GM12878 (cell line): Measurements from ENCODE around the gene LIMS1. TPM values are rescaled to one million over a fixed set of nuclear protein-coding genes. Genes with fewer than 3 reads are reported as not detected.

Source experiments
- ASH2L ChIP-seq: fragments of 300-600, 200-600 bp; sonication (generic); IDR thresholded peaks from 2 replicates; pipeline ENCODE4 v1.6.1; 2017; ENCODE audit warnings: low read depth, mild to moderate bottlenecking, borderline replicate concordance
- ATF7 ChIP-seq: fragments of 450-650 bp; IDR thresholded peaks from 2 replicates; pipeline ENCODE4 v1.6.1; 2016; ENCODE audit warnings: low read depth, mild to moderate bottlenecking
- BHLHE40 ChIP-seq, 2 experiments: fragments of 450-650 bp in 1 of 2; IDR thresholded peaks; 2 replicates each; pipeline ENCODE4 v1.6.1; 2011 to 2017; ENCODE audit warnings: low read depth in 2 of 2, borderline replicate concordance in 1 of 2, improper control_type of control experiment in 1 of 2, low read length in 1 of 2, mild to moderate bottlenecking in 1 of 2
- CBFB ChIP-seq: IDR thresholded peaks from 2 replicates; pipeline ENCODE4 v1.6.1; 2016; ENCODE audit warnings: antibody characterized with exemption, low read depth
- CHD4 ChIP-seq: fragments of 200-600 bp; sonication (generic); IDR thresholded peaks from 2 replicates; pipeline ENCODE4 v1.6.1; 2016; ENCODE audit warnings: mild to moderate bottlenecking
- CREM ChIP-seq: IDR thresholded peaks from 2 replicates; pipeline ENCODE4 v1.6.1; 2014; ENCODE audit warnings: antibody characterized with exemption, low read depth
- EED ChIP-seq: sonication (generic); IDR thresholded peaks from 2 replicates; pipeline ENCODE4 v1.6.1; 2016; ENCODE audit warnings: antibody characterized with exemption, low read depth
- HCFC1 ChIP-seq: fragments of 150-350 bp; IDR thresholded peaks from 2 replicates; pipeline ENCODE4 v1.6.1; 2014; ENCODE audit warnings: low read length
- HDAC6 ChIP-seq: fragments of 200-600 bp; sonication (generic); IDR thresholded peaks from one replicate; pipeline ENCODE4 v1.8.0; 2017; ENCODE audit warnings: antibody characterized with exemption; ENCODE audit not compliant: unreplicated experiment
- LARP7 ChIP-seq: fragments of 450-650 bp; IDR thresholded peaks from 2 replicates; pipeline ENCODE4 v1.6.1; 2017; ENCODE audit warnings: mild to moderate bottlenecking
- MEF2A ChIP-seq: IDR thresholded peaks from 2 replicates; pipeline ENCODE4 v1.6.1; 2011; ENCODE audit warnings: low read depth, mild to moderate bottlenecking, low read length, moderate library complexity; ENCODE audit not compliant: insufficient read depth
- MTA2 ChIP-seq: fragments of 450-650 bp; IDR thresholded peaks from 2 replicates; pipeline ENCODE4 v1.6.1; 2016; ENCODE audit warnings: low read depth, mild to moderate bottlenecking, moderate library complexity
- MXI1 ChIP-seq: fragments of 150-350 bp; IDR thresholded peaks from 2 replicates; pipeline ENCODE4 v1.6.1; 2011; ENCODE audit warnings: low read depth, mild to moderate bottlenecking, inconsistent platforms, low read length, improper control_type of control experiment
- NFIC ChIP-seq: IDR thresholded peaks from 2 replicates; pipeline ENCODE4 v1.6.1; 2012; ENCODE audit warnings: low read depth, mild to moderate bottlenecking, inconsistent platforms, low read length, moderate library complexity
- NR2C2 ChIP-seq: IDR thresholded peaks from 2 replicates; pipeline ENCODE4 v1.6.1; 2011; ENCODE audit warnings: borderline replicate concordance, low read depth; ENCODE audit not compliant: control insufficient read depth, insufficient read length
- PBX3 ChIP-seq: IDR thresholded peaks from 2 replicates; pipeline ENCODE4 v1.6.1; 2011; ENCODE audit warnings: mild to moderate bottlenecking, low read depth, low read length, moderate library complexity; ENCODE audit not compliant: insufficient replicate concordance
- RFX5 ChIP-seq: IDR thresholded peaks from 2 replicates; pipeline ENCODE4 v1.6.1; 2011; ENCODE audit warnings: low read depth, low read length, improper control_type of control experiment
- RUNX3 ChIP-seq: IDR thresholded peaks from 2 replicates; pipeline ENCODE4 v1.6.1; 2012; ENCODE audit warnings: low read length, inconsistent platforms
- SIX5 ChIP-seq: IDR thresholded peaks from 2 replicates; pipeline ENCODE4 v1.6.1; 2011; ENCODE audit warnings: mild to moderate bottlenecking, low read depth, low read length, moderate library complexity; ENCODE audit not compliant: severe bottlenecking
- SMAD1 ChIP-seq: fragments of 450-650 bp; IDR thresholded peaks from 2 replicates; pipeline ENCODE4 v1.6.1; 2018; ENCODE audit warnings: mild to moderate bottlenecking, low read depth; ENCODE audit not compliant: partially characterized antibody
- SPI1 ChIP-seq: IDR thresholded peaks from 2 replicates; pipeline ENCODE4 v1.6.1; 2011; ENCODE audit warnings: low read depth, mild to moderate bottlenecking, low read length, moderate library complexity, borderline replicate concordance; ENCODE audit not compliant: insufficient read depth
- SREBF2 ChIP-seq: IDR thresholded peaks from 2 replicates; pipeline ENCODE4 v1.6.1; 2012; ENCODE audit warnings: mild to moderate bottlenecking, low read length
- SUZ12 ChIP-seq: fragments of 200-600 bp; sonication (generic); IDR thresholded peaks from one replicate; pipeline ENCODE4 v1.6.1; 2018; ENCODE audit warnings: antibody characterized with exemption, mild to moderate bottlenecking; ENCODE audit not compliant: unreplicated experiment
- TAF1 ChIP-seq: IDR thresholded peaks from 2 replicates; pipeline ENCODE4 v1.6.1; 2011; ENCODE audit warnings: mild to moderate bottlenecking, low read depth, low read length, borderline replicate concordance
- ZBED1 ChIP-seq: IDR thresholded peaks from 2 replicates; pipeline ENCODE4 v1.6.1; 2016; ENCODE audit warnings: borderline replicate concordance
- ZBTB40 ChIP-seq: fragments of 450-650 bp; IDR thresholded peaks from 2 replicates; pipeline ENCODE4 v1.6.1; 2016; ENCODE audit warnings: mild to moderate bottlenecking, moderate library complexity, borderline replicate concordance
- ZZZ3 ChIP-seq: IDR thresholded peaks from 2 replicates; pipeline ENCODE4 v1.6.1; 2011; ENCODE audit warnings: low read depth; ENCODE audit not compliant: control insufficient read depth, insufficient read length
- polyA plus RNA-seq, 11 experiments: library from polyadenylated mRNA; depleted of rRNA in 4 of 11; unstranded in 6 of 11; stranded (reverse) in 5 of 11; fragments of >200 nt; fragmentation: Nextera tagmentation in 4 of 11; fragmentation: Illumina TruSeq in 1 of 11; extraction: Ambion mirVana in 4 of 11; extraction: Trizol in 1 of 11; gene quantifications; 1 replicate in 1 of 11; 2 replicates in 10 of 11; pipeline versions ENCODE4 v1.2.1 to v1.2.3, GENCODE V29; 2011 to 2016; ENCODE audit warnings: inconsistent platforms in 2 of 11, missing spikeins in 2 of 11, low read depth in 1 of 11
- total RNA-seq, 4 experiments: library from RNA; depleted of rRNA in 3 of 4; stranded (reverse); fragments of >200 nt in 3 of 4; fragmentation: Illumina TruSeq in 1 of 4; extraction: Trizol in 1 of 4; gene quantifications; 2 replicates each; pipeline versions ENCODE4 v1.2.1 to v1.2.3, GENCODE V29; 2013 to 2021

Gene LIMS1
- total and polyA plus RNA-seq, 10 of the 15 experiments (the other 5 are each of a cell fraction or from before 2014, with no cell fraction given): 15.7 to 98.1 (median 43.9) TPM

- no peak for TF ChIP-seq ZBTB40
- no peak for TF ChIP-seq HCFC1
- peak; percentile 98 for TF ChIP-seq SPI1
- peak; percentile 90 for TF ChIP-seq MTA2
- peak; percentile 44 for TF ChIP-seq PBX3
- TF ChIP-seq NFIC: peak; percentile 94
- TF ChIP-seq TAF1: 0 out of 2 replicates have a peak, but pooled peaks have one; percentile 20
- TF ChIP-seq LARP7: no peak
- peak; percentile 90 for TF ChIP-seq ATF7
- peak; percentile 94 for TF ChIP-seq MEF2A
- TF ChIP-seq ASH2L: no peak
- TF ChIP-seq SUZ12: no peak
- peak; percentile 74 for TF ChIP-seq SMAD1
- no peak for TF ChIP-seq SIX5
- peak; percentile 80 to 83 for TF ChIP-seq BHLHE40 (IDR thresholded peaks at IDR 0.05; ENCODE audit: borderline replicate concordance in 1 of 2, low read depth in 2 of 2, low read length in 1 of 2)
- TF ChIP-seq RUNX3: peak; percentile 97
- TF ChIP-seq NR2C2: no peak
- peak; percentile 90 for TF ChIP-seq CBFB
- no peak for TF ChIP-seq CHD4
- peak; percentile 89 for TF ChIP-seq EED
- peak; percentile 73; the same call in 1 of the 2 replicates for TF ChIP-seq ZBED1
- TF ChIP-seq CREM: peak; percentile 90
- no peak for TF ChIP-seq SREBF2
- no peak for TF ChIP-seq ZZZ3
- no peak for TF ChIP-seq HDAC6
- TF ChIP-seq RFX5: no peak
- TF ChIP-seq MXI1: peak; percentile 63
Measured at GRCh38 chr2:108612153-108612513, 77.9 kb downstream of the LIMS1 start (continued).
